Vagina (tissue), 2 donors: ENCODE results near the gene HOXB4. TPM values are rescaled to one million over a fixed set of nuclear protein-coding genes. Genes with fewer than 3 reads are reported as not detected.

ENCODE experiments used
- DNase-seq, 2 donors: peaks; one replicate each; pipeline ENCODE4 v3.0.0-alpha.2; 2017; ENCODE audit errors: extremely low spot score in 2 of 2
- H3K27ac ChIP-seq: fragments of 200-600 bp; sonication (generic); one replicate; pipeline ENCODE4 v1.5.1; 2019
- H3K27me3 ChIP-seq: fragments of 200-600 bp; sonication (generic); one replicate; pipeline ENCODE4 v1.5.1; 2019
- H3K36me3 ChIP-seq, 2 donors: fragments of 200-600 bp; sonication (generic); one replicate each; pipeline ENCODE4 v1.5.1; 2017 to 2019
- H3K4me1 ChIP-seq: fragments of 200-600 bp; sonication (generic); one replicate; pipeline ENCODE4 v1.5.1; 2019
- H3K4me3 ChIP-seq, 2 donors: fragments of 200-600 bp; sonication (generic); 1 replicate in 1 of 2; 2 replicates in 1 of 2; pipeline ENCODE4 v1.5.1; 2016 to 2019
- H3K9me3 ChIP-seq: fragments of 200-600 bp; sonication (generic); one replicate; pipeline ENCODE4 v1.5.1; 2019
- POLR2A ChIP-seq, 2 donors: fragments of 450-650 bp; IDR thresholded peaks; one replicate each; pipeline ENCODE4 v1.6.1; 2017; ENCODE audit warnings: antibody characterized with exemption in 2 of 2, mild to moderate bottlenecking in 2 of 2, moderate library complexity in 2 of 2
- POLR2AphosphoS5 ChIP-seq, 2 donors: sonication (generic); formaldehyde crosslinking; IDR thresholded peaks; one replicate each; pipeline ENCODE4 v1.9.0; 2017; ENCODE audit warnings: antibody characterized with exemption in 2 of 2, mild to moderate bottlenecking in 2 of 2, low read depth in 1 of 2; ENCODE audit not compliant: insufficient read depth in 1 of 2
- intact Hi-C: fragments of 100-400 bp; cut with DNase I; formaldehyde crosslinking; loops from one replicate; pipeline ENCODE4 v1.15.1; 2023
- total RNA-seq: library from RNA; depleted of rRNA; stranded (reverse); fragments of >200 nt; gene quantifications from one replicate; pipeline ENCODE4 v1.2.3, GENCODE V29; 2016
- TF ChIP-seq, protein P1 (sequence below), 3 experiments: fragments of 450-650 bp in 2 of 3; fragments of 200-600 bp in 1 of 3; sonication (generic) in 1 of 3; IDR thresholded peaks; one replicate each; pipeline ENCODE4 v1.5.1; 2017 to 2019; ENCODE audit warnings: antibody characterized with exemption in 3 of 3, mild to moderate bottlenecking in 2 of 3, moderate library complexity in 2 of 3

HOXB4 gene
- total RNA-seq, 1 donor from 2014 or later = 1.5 TPM

DNA sequence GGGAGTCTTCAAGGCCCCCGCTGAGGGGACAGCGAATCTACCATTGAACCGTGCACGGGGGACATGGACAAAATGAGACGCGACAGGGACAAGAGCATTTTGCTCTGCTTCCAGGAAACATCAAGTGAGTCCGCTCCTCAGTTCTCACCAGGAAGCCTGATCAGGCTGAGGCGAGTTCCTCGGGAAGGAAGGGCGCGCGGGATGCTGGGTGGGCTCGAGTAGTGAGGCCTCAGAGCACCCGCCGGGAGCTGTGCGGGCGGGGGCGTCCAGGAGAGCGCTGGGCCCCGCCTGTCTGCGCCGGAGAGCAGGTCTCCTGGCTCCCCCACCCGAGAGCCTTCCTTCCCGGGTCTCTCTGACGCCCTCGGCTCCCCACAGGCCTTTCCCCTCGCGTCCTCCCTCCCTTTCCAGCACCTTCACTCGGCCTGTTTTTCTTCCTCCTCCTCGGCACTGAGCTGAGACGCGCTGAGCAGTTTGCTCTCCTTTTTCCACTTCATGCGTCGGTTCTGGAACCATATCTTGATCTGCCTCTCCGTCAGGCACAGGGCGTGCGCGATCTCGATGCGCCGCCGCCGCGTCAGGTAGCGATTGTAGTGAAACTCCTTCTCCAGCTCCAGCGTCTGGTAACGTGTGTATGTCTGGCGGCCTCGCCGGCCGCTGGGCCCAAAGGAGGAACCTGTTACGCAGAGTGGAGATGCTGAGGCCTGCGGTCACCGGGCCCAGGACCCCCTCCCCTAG lies 18.0 kb upstream of the HOXB4 start:
- H3K4me1 ChIP-seq = peaks cover 34% of the 10 kb centered on the region
- TF ChIP-seq POLR2AphosphoS5 (IDR thresholded peaks at IDR 0.05; ENCODE audit: insufficient read depth in 1 of 2, low read depth in 1 of 2) = no peak
- TF ChIP-seq POLR2A (IDR thresholded peaks at IDR 0.05) = no peak
- peaks cover 6% of the 10 kb centered on the region for H3K27me3 ChIP-seq
- no peak overlapping the region for H3K27ac ChIP-seq
- no peaks in the 10 kb centered on the region for H3K36me3 ChIP-seq
- intact Hi-C loops = loop anchor here (5.0 to 10.0 kb wide), 2 partner anchors 259 to 571 kb away; no protein-coding TSS in a partner anchor
- H3K9me3 ChIP-seq = no peaks in the 10 kb centered on the region
- no peak for DNase-seq
- no peak overlapping the region for H3K4me3 ChIP-seq

- intact Hi-C loops = loop anchor here (5.0 to 10.0 kb wide), 2 partner anchors 258 to 571 kb away; no protein-coding TSS in a partner anchor
- H3K36me3 ChIP-seq = no peaks in the 10 kb centered on the region
- DNase-seq = no peak
- TF ChIP-seq, protein P1, sequence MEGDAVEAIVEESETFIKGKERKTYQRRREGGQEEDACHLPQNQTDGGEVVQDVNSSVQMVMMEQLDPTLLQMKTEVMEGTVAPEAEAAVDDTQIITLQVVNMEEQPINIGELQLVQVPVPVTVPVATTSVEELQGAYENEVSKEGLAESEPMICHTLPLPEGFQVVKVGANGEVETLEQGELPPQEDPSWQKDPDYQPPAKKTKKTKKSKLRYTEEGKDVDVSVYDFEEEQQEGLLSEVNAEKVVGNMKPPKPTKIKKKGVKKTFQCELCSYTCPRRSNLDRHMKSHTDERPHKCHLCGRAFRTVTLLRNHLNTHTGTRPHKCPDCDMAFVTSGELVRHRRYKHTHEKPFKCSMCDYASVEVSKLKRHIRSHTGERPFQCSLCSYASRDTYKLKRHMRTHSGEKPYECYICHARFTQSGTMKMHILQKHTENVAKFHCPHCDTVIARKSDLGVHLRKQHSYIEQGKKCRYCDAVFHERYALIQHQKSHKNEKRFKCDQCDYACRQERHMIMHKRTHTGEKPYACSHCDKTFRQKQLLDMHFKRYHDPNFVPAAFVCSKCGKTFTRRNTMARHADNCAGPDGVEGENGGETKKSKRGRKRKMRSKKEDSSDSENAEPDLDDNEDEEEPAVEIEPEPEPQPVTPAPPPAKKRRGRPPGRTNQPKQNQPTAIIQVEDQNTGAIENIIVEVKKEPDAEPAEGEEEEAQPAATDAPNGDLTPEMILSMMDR (IDR thresholded peaks at IDR 0.05) = no peak
- no peak for TF ChIP-seq POLR2A (IDR thresholded peaks at IDR 0.05)
- TF ChIP-seq POLR2AphosphoS5 (IDR thresholded peaks at IDR 0.05; ENCODE audit: insufficient read depth in 1 of 2, low read depth in 1 of 2) = no peak
- H3K9me3 ChIP-seq = no peaks in the 10 kb centered on the region
- peaks cover 6% of the 10 kb centered on the region for H3K27me3 ChIP-seq
- no peak overlapping the region for H3K27ac ChIP-seq
- peaks cover 34% of the 10 kb centered on the region for H3K4me1 ChIP-seq
- H3K4me3 ChIP-seq = no peak overlapping the region
These were observed 17.3 kb upstream of the HOXB4 start for GRCh38 chr17:48595278-48595999.

GRCh38 chr17:48594538-48595277 lies 16.6 kb upstream of the HOXB4 start:
- no peak overlapping the region for H3K4me3 ChIP-seq
- TF ChIP-seq, protein P1 (IDR thresholded peaks at IDR 0.05) = no peak
- no peak for TF ChIP-seq POLR2AphosphoS5 (IDR thresholded peaks at IDR 0.05; ENCODE audit: insufficient read depth in 1 of 2, low read depth in 1 of 2)
- TF ChIP-seq POLR2A (IDR thresholded peaks at IDR 0.05) = no peak
- no peak overlapping the region for H3K27ac ChIP-seq
- peaks cover 34% of the 10 kb centered on the region for H3K4me1 ChIP-seq
- intact Hi-C loops = loop anchor here (5.0 to 10.0 kb wide), 2 partner anchors 257 to 570 kb away; no protein-coding TSS in a partner anchor
- H3K36me3 ChIP-seq = no peaks in the 10 kb centered on the region
- DNase-seq = no peak
- no peaks in the 10 kb centered on the region for H3K9me3 ChIP-seq
- H3K27me3 ChIP-seq = peaks cover 6% of the 10 kb centered on the region

GRCh38 chr17:48593840-48594537 lies 15.8 kb upstream of the HOXB4 start:
- no peaks in the 10 kb centered on the region for H3K9me3 ChIP-seq
- no peak for DNase-seq
- peaks cover 6% of the 10 kb centered on the region for H3K27me3 ChIP-seq
- intact Hi-C loops = loop anchor here (10.0 kb wide), 1 partner anchor 569 kb away; no protein-coding TSS in a partner anchor
- H3K36me3 ChIP-seq = no peaks in the 10 kb centered on the region
- H3K4me1 ChIP-seq = peaks cover 34% of the 10 kb centered on the region
- no peak for TF ChIP-seq POLR2AphosphoS5 (IDR thresholded peaks at IDR 0.05; ENCODE audit: insufficient read depth in 1 of 2, low read depth in 1 of 2)
- TF ChIP-seq, protein P1 (IDR thresholded peaks at IDR 0.05) = peak in 2 of 3 experiments; percentile 70 to 75
- H3K4me3 ChIP-seq = peak overlapping the region in 1 of 2 donors; percentile 11
- H3K27ac ChIP-seq = no peak overlapping the region
